ENCODE measurements around the gene IL4R.
A peak's percentile ranks its signal among the peaks of the same experiment; 100 is the strongest.
"Not testable (repeated sequence)": the region's sequence is repeated elsewhere in the genome, so short reads cannot be mapped to it uniquely, and the experiment has no call there.

Gene IL4R

DNA sequence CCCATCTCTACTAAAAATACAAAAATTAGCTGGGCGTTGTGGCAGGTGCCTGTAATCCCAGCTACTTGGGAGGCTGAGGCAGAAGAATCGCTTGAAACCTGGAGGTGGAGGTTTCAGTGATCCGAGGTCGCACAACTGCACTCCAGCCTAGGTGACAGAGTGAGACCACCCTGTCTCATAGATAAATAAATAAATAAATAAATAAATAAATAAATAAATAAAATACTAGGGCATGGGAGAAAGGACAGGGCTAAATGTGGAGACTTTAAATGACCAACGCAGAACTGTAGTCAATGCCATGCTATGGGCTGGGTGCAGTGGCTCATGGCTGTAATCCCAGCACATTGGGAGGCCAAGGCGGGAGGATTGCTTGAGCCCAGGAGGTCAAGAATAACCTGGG, 25.5 kb upstream of the IL4R start:
- not testable (repeated sequence) for DNase-seq (ENCODE audit: low spot score)

GRCh38 chr16:27289669-27290068, 24.1 kb upstream of the IL4R start:
- DNase-seq (ENCODE audit: low spot score) = no peak

GRCh38 chr16:27290562-27290961, 23.2 kb upstream of the IL4R start:
- DNase-seq (ENCODE audit: low spot score) = no peak

- DNase-seq (ENCODE audit: low spot score) = no peak
Measured at GRCh38 chr16:27291106-27291505, 22.7 kb upstream of the IL4R start.

DNA sequence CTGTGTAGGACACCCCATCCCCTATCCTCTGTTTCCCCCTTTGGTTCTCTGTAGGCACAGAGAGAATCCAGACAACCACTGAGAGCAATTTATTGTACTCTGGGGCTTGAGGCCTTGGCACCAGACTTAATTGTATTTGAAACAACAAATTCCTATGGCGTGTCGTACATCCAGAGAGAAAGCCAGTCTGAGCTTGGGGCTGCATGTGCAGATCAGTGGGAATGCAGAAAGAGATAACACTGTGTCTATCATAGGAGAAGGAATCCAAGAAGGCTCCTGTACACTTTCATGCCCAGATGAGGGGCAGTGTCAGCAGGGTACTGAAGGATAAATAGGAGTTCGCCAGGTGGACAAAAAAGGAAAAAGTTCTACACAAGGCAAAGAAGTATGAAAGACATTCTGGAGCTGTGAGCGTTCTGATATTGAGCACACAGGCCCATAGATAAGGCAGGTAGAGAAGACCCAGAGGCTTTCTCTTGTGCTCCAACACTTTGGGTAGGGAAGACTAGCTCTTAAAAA, 22.0 kb upstream of the IL4R start:
- no peak for DNase-seq (ENCODE audit: low spot score)

DNA sequence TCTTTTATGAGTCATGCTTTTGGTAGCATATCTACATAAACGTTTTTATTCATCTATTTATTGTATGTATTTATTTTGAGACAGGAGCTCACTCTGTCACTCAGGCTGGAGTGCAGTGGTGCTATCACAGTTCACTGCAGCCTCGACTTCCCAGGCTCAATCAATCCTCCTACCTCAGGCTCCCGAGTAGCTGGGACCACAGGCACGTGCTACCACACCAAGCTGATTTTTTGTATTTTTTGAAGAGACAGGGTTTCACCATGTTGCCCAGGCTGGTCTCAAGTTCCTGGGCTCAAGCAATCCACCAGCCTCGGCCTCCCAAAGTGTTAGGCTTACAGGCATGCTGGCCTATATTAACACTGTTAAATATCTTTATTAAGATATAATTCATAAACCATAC, 20.4 kb upstream of the IL4R start:
- DNase-seq (ENCODE audit: low spot score) = no peak

DNA sequence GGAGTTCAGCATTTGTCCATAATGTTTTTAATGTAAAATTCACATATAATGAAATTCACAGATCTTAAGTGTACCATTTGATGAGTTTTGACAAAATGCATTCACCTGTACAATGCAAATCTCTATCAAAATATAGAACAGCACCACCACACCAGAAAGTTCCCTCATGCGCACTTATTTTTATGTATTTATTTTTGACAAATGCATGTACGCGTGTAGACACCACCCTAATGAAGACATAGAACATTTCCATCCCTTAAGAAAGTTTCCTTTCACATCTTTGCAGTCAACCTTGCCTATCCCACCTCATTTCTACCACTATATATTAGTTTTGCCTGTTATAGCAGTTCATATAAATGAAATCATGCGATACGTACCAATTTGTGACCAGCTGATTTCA, 15.6 kb upstream of the IL4R start:
- DNase-seq (ENCODE audit: low spot score) = no peak

- no peak for DNase-seq (ENCODE audit: low spot score)
Measured at GRCh38 chr16:27301236-27301861, 12.4 kb upstream of the IL4R start.

GRCh38 chr16:27302126-27302525, 11.6 kb upstream of the IL4R start:
- DNase-seq (ENCODE audit: low spot score) = no peak

GRCh38 chr16:27303256-27304100, 10.3 kb upstream of the IL4R start:
- no peak for DNase-seq (ENCODE audit: low spot score)

DNA sequence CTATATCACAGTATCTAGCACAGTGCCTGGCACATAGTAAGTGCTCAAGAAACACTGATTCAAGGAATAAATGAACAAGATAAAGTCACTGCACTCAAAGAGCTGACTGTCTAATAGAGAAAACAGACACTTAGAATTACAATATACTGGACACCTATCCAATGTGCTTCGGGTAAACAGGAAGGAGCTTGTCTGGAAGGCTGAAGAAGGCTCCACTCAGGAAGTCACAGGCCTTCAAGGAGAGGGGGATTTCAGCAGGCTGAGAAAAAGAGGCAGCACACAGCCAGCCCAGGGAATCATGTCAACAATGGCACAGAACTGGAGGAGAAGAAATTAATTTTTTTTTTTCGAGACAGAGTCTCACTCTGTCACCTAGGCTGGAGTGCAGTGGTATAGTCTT, 9.7 kb upstream of the IL4R start:
- no peak for DNase-seq (ENCODE audit: low spot score)

GRCh38 chr16:27304881-27305745, 8.7 kb upstream of the IL4R start:
- no peak for DNase-seq (ENCODE audit: low spot score)

DNA sequence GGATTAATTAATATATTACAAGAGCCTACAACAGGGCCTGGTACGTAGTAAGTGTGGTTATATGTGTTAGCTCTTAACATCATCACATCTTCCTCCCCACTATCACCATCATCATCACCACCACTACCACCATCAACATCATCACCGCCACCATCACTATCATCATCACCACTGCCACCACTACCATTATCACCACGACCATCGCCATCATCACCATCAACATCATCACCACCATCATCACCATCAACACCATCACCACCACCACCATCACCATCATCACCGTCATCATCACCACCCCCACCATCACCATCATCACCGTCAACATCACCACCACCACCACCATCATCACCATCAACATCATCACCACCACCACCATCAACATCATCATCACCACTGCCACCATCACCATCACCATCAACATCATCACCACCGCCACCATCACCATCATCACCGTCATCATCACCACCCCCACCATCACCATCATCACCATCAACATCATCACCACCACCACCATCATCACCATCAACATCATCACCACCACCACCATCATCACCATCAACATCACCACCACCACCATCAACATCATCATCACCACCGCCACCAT, 7.8 kb upstream of the IL4R start:
- no peak for DNase-seq (ENCODE audit: low spot score)

GRCh38 chr16:27308792-27309191, 5.0 kb upstream of the IL4R start:
- no peak for DNase-seq (ENCODE audit: low spot score)

GRCh38 chr16:27310576-27311447, 3.0 kb upstream of the IL4R start:
- no peak for DNase-seq (ENCODE audit: low spot score)

- no peak for DNase-seq (ENCODE audit: low spot score)
Measured at GRCh38 chr16:27311448-27311830, 2.3 kb upstream of the IL4R start.

- no peak for DNase-seq (ENCODE audit: low spot score)
Measured at GRCh38 chr16:27311897-27312303, 1.9 kb upstream of the IL4R start.

GRCh38 chr16:27312580-27313421, 973 bp upstream of the IL4R start:
- DNase-seq (ENCODE audit: low spot score) = no peak

- DNase-seq (ENCODE audit: low spot score) = peak; percentile 60
Measured at GRCh38 chr16:27314161-27314723, 468 bp downstream of the IL4R start.

DNA sequence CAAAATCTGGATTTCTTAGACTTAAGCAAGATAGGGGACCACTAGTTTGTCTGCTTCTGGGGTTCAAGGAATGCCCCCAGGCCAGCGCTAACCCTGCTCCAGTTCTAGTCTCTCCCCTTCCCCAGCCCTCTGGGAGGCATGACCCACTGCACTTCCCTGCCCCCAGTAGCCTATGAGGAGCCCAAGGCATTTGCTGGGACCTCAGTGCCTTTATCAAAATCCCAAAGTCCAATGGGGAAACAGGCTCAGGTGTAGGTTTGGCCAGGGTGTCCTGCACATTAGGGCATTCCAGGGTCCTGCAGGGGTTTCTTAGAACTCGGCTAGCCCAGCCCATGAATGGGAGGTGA, 1.2 kb downstream of the IL4R start:
- no peak for DNase-seq (ENCODE audit: low spot score)

All from activated CD4-positive, alpha-beta T cell treated with anti-CD3 and anti-CD28 coated beads, Interleukin-2, Interleukin-4, amounts not matched to agents 100 ng/mL and 50 ng/mL, durations not matched to agents 16 hours and 8 hours (primary cell).